Panc1 (cell line): ENCODE results near the gene SHROOM3. TPM values are rescaled to one million over a fixed set of nuclear protein-coding genes. Genes with fewer than 3 reads are reported as not detected.

Experiments
- ATAC-seq: fragments of 200-7000 bp; cut with Tn5 transposase; 2 replicates; pipeline ENCODE4 v1.9.1; 2020; ENCODE audit warnings: mild to moderate bottlenecking, moderate library complexity
- BruUV-seq: library from RNA; stranded (reverse); fragments of 400-500 nt; replicated peaks from 2 replicates; lab custom pipeline; 2021; lab: Mats Ljungman, UMichigan
- CTCF ChIA-PET: fragments of 300-600 bp; sonication (Branson Sonifier 250); formaldehyde crosslinking; loops from one replicate; lab custom pipeline; 2022; ENCODE audit warnings: antibody characterized with exemption; lab: Charles Lee
- POLR2A ChIA-PET: fragments of 300-600 bp; sonication (Branson Sonifier 250); formaldehyde crosslinking; loops from one replicate; lab custom pipeline; 2022; ENCODE audit warnings: antibody characterized with exemption; lab: Charles Lee
- DNase-seq: peaks from one replicate; pipeline ENCODE4 v3.0.0-alpha.2; 2010; ENCODE audit warnings: low read depth, low spot score
- H3K27ac ChIP-seq: 2 replicates; pipeline ENCODE4 v1.5.1; 2011; ENCODE audit warnings: mild to moderate bottlenecking, low read length, inconsistent platforms
- H3K27me3 ChIP-seq: fragments of 200-500 bp; sonication (Bioruptor generic); 2 replicates; pipeline ENCODE4 v1.6.0; 2014; ENCODE audit warnings: low read length, inconsistent platforms; ENCODE audit not compliant: control insufficient read depth, insufficient read depth
- H3K36me3 ChIP-seq: fragments of 200-500 bp; sonication (Bioruptor generic); 2 replicates; pipeline ENCODE4 v1.5.1; 2014; ENCODE audit warnings: inconsistent platforms, mild to moderate bottlenecking, low read length, moderate library complexity; ENCODE audit not compliant: control insufficient read depth, insufficient read depth
- H3K4me1 ChIP-seq: 2 replicates; pipeline ENCODE4 v1.5.1; 2011; ENCODE audit warnings: inconsistent platforms, mild to moderate bottlenecking, low read length, moderate library complexity; ENCODE audit not compliant: control insufficient read depth, insufficient read depth
- H3K4me3 ChIP-seq, 2 experiments: 2 replicates each; pipeline ENCODE4 v1.5.1; 2011 to 2012; ENCODE audit warnings: low read depth in 2 of 2, low read length in 2 of 2, mild to moderate bottlenecking in 2 of 2, inconsistent platforms in 1 of 2, moderate library complexity in 1 of 2
- H3K9me3 ChIP-seq: fragments of 200-500 bp; sonication (Bioruptor generic); 2 replicates; pipeline ENCODE4 v1.5.1; 2014; ENCODE audit warnings: low read depth, mild to moderate bottlenecking, inconsistent platforms, low read length, moderate library complexity; ENCODE audit not compliant: control insufficient read depth, insufficient read depth
- CTCF ChIP-seq: fragments of 450-650 bp; IDR thresholded peaks from 2 replicates; pipeline ENCODE4 v1.5.1; 2017; ENCODE audit warnings: mild to moderate bottlenecking
- POLR2AphosphoS5 ChIP-seq: IDR thresholded peaks from 2 replicates; pipeline ENCODE4 v1.6.1; 2012; ENCODE audit warnings: mild to moderate bottlenecking, low read depth, low read length, moderate library complexity
- REST ChIP-seq, 2 experiments: IDR thresholded peaks; 2 replicates each; pipeline ENCODE4 v1.6.1; 2011 to 2012; ENCODE audit warnings: low read depth in 2 of 2, control low read depth in 1 of 2, low read length in 1 of 2, mild to moderate bottlenecking in 1 of 2, moderate library complexity in 1 of 2; ENCODE audit not compliant: insufficient read depth in 1 of 2
- SIN3A ChIP-seq: IDR thresholded peaks from 2 replicates; pipeline ENCODE4 v1.6.1; 2012; ENCODE audit warnings: low read depth, mild to moderate bottlenecking, low read length, moderate library complexity, borderline replicate concordance; ENCODE audit not compliant: insufficient read depth
- TCF7L2 ChIP-seq: IDR thresholded peaks from 2 replicates; pipeline ENCODE4 v1.6.1; 2011; ENCODE audit warnings: mild to moderate bottlenecking, low read depth, low read length, inconsistent platforms
- in situ Hi-C: cut with HindIII; loops from 2 replicates; pipeline ENCODE4 v1.10.0; 2016; ENCODE audit warnings: low sequenced_read_pairs, low pct_unique_long_range_greater_than_20kb
- intact Hi-C: fragments of 100-400 bp; cut with micrococcal nuclease; formaldehyde crosslinking; loops from one replicate; pipeline ENCODE4 v1.10.0; 2022; ENCODE audit not compliant: unreplicated experiment
- total RNA-seq: library from RNA; stranded (reverse); gene quantifications from one replicate; pipeline ENCODE4 v1.2.1, GENCODE V29; 2021; ENCODE audit not compliant: unreplicated experiment

Gene SHROOM3
- total RNA-seq, 1 experiment from 2014 or later: 7.2 TPM

- no peak for DNase-seq
- CTCF ChIA-PET: no interaction called here
These were observed 254.3 kb downstream of the SHROOM3 start for GRCh38 chr4:76689145-76689817.

GRCh38 chr4:76690011-76690905 lies 255.2 kb downstream of the SHROOM3 start:
- TF ChIP-seq REST (IDR thresholded peaks at IDR 0.05; ENCODE audit: insufficient read depth in 1 of 2, low read depth in 2 of 2, low read length in 1 of 2): no peak
- TF ChIP-seq TCF7L2: no peak
- no peak for TF ChIP-seq CTCF
- no peak for TF ChIP-seq SIN3A
- no peak for TF ChIP-seq POLR2AphosphoS5
- Histone ChIP-seq H3K9me3 (no peaks in the 10 kb centered on the region), H3K27me3 (peaks cover 2% of the 10 kb centered on the region; the same call in 1 of the 2 replicates), H3K36me3 (no peaks in the 10 kb centered on the region; the same call in 1 of the 2 replicates), H3K27ac (no peak overlapping the region; the same call in 1 of the 2 replicates), H3K4me1 (peaks cover 2% of the 10 kb centered on the region), H3K4me3 (peak overlapping the region; percentile 36 to 42)
- DNase-seq (no peak), ATAC-seq (no peak)
- ChIA-PET POLR2A (no interaction called here), CTCF (no interaction called here)
- no TSS peak for BruUV-seq
- in situ Hi-C loops (no loop called here), intact Hi-C loops (no loop called here)

More at GRCh38 chr4:76689145-76689817, 254.3 kb downstream of the SHROOM3 start:
- Histone ChIP-seq H3K27me3 (peaks cover 2% of the 10 kb centered on the region), H3K4me3 (peak overlapping the region; percentile 39 to 42), H3K36me3 (no peaks in the 10 kb centered on the region; the same call in 1 of the 2 replicates), H3K27ac (no peak overlapping the region), H3K9me3 (no peaks in the 10 kb centered on the region), H3K4me1 (peaks cover 2% of the 10 kb centered on the region)
- POLR2A ChIA-PET: no interaction called here
- intact Hi-C loops (no loop called here), in situ Hi-C loops (no loop called here)
- no TSS peak for BruUV-seq
- ATAC-seq: peak; percentile 92
- TF ChIP-seq POLR2AphosphoS5 (no peak), CTCF (0 out of 2 replicates have a peak, but pooled peaks have one; percentile 5)
